ENCODE data around the gene SEL1L2.
"Not testable (repeated sequence)": the region's sequence is repeated elsewhere in the genome, so short reads cannot be mapped to it uniquely, and the experiment has no call there.

Gene SEL1L2, protein sequence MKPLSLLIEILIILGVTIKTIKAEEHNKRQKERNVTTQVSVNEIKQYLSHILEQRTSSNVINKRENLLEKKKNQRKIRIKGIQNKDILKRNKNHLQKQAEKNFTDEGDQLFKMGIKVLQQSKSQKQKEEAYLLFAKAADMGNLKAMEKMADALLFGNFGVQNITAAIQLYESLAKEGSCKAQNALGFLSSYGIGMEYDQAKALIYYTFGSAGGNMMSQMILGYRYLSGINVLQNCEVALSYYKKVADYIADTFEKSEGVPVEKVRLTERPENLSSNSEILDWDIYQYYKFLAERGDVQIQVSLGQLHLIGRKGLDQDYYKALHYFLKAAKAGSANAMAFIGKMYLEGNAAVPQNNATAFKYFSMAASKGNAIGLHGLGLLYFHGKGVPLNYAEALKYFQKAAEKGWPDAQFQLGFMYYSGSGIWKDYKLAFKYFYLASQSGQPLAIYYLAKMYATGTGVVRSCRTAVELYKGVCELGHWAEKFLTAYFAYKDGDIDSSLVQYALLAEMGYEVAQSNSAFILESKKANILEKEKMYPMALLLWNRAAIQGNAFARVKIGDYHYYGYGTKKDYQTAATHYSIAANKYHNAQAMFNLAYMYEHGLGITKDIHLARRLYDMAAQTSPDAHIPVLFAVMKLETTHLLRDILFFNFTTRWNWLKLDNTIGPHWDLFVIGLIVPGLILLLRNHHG

GRCh38 chr20:13990465-13990864, at the start of gene SEL1L2:
SEL1L2 (minus strand) TSS chr20:13990614; CDS start chr20:13990534, 80 bp downstream.
- DNase-seq (ENCODE audit: low read depth): no peak

DNA sequence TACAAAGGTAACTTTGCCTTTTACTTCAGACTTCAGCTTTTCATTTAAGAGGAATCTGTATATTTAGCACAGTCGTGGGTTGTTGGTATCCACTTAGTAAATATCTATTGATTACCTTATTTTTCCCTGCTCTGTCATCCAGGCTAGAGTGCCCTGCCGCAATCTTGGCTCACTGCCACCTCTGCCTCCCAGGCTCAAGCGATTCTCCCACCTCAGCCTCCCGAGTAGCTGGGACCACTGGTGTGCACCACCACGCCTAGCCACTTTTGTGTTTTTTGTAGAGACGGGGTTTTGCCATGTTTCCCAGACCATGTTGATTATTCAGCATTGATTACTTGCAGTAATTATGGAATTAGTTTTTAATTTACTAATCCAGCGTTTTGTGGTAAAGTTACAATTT, 46.2 kb upstream of the SEL1L2 start:
- no peak for DNase-seq (ENCODE audit: low read depth)

- DNase-seq (ENCODE audit: low read depth): no peak
These were observed 42.9 kb upstream of the SEL1L2 start for GRCh38 chr20:14033310-14033709.

DNA sequence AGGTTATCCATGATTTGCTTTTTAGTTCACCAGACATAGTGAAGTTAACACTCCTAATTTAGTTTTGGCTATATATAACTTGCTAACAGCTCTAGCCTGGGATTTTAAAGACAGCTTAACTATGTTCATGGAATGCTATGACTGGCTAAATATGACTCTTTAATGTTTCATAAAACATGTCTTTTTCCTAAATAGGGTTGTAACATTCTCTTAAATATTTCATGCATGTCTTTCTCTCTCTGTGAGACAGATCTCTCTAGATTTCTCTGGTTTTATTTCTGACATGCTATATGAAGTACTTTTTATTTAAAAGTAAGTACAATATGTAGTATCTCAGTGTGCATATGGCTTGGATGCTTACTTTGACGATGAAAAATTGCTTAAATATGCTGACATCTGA, 40.6 kb upstream of the SEL1L2 start:
- DNase-seq (ENCODE audit: low read depth): no peak

GRCh38 chr20:14012671-14013070, 22.3 kb upstream of the SEL1L2 start:
- no peak for DNase-seq (ENCODE audit: low read depth)

DNA sequence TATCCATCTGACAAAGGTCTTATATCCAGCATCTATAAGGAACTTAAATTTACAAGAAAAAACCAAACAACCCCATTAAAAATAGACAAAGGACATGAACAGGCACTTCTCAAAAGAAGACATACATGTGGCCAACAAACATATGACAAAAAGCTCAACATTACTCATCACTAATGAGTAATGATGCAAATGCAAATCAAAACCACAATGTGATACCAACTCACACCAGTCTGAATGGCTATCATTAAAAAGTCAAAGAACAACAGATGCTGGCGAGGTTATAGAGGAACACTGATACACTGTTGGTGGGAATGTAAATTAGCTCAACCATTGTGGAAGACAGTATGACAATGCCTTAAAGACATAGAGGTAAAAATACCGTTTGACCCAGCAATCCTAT, 18.8 kb upstream of the SEL1L2 start:
- DNase-seq (ENCODE audit: low read depth): no peak

- DNase-seq (ENCODE audit: low read depth): no peak
These were observed 15.6 kb upstream of the SEL1L2 start for GRCh38 chr20:14005996-14006395.

DNA sequence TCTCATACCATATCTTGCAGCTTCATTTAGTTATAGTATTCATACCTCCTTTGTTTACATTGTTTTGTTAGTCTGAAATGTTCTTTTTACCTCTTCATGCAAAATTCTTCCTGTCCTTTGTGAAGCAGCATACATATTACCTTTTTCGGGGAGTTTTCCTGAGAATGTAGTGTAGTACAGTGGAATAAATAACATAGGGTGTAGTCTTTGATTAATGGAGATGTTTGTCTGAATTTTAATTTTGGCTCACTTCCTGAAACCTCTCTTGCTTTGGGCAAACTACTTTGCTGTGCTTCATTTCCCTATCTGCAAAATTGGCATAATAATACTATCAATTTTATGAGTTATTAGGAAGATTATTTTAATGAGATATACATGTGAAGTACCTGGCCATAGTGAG, 10.5 kb upstream of the SEL1L2 start:
- no peak for DNase-seq (ENCODE audit: low read depth)

GRCh38 chr20:13996265-13996664, 5.9 kb upstream of the SEL1L2 start:
- DNase-seq (ENCODE audit: low read depth): no peak

DNA sequence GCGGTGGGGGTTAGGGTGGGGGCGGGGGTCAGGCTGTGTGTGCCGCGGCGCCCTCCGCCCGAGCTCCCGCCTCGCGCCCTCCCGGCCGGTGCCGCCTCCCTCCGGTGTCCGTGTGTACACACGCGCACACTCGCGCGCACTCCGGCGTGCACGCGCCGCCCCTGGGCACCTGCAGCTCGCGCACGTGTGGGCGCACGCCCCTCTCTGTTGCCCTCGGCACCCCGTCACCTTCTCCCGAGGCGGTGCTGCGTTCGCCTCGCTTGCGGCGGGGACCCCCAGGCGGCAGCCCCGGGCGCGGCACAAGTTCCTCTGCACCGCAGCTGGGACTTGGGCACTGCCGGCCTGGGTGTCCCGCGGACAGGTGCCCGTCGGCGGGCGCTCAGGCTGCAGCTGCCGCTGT, 5.4 kb upstream of the SEL1L2 start:
- DNase-seq (ENCODE audit: low read depth): no peak

DNA sequence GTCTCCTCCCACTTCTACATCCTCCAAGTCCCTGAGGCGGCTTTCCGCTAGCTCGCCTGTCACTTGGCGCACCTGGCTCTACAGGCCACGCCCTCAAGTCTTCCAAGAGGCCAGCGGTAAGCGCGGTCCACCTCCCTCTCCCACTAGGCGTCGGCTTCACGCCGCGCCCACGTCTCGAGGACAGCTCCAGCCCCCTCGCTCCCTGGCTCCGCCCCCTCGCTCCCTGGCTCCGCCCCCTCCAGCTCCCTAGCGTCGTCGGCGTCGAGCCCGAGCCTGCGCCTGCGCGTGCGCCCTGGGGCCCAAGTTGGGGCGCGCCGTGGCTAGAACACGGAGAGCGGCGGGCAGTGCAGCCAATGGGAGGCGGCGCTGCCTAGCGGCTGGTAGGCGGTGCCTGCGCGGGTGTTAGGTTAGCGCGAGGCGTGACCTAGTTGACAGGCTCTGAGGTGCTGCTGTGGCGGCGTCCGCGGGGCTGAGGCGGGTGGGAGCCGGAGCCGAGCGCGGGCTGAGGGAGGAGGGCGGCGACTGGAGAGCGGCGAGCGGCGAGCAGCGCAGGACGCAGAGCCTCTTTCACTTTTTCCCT, 4.8 kb upstream of the SEL1L2 start, which contains the start of gene MACROD2:
TSS of gene MACROD2 (plus strand) at position 431 of the 580 bp plus-strand sequence.
- DNase-seq (ENCODE audit: low read depth): peak; percentile 18

- DNase-seq (ENCODE audit: low read depth): not testable (repeated sequence)
These were observed 1.5 kb upstream of the SEL1L2 start for GRCh38 chr20:13991955-13992354.

GRCh38 chr20:13991311-13991710, 897 bp upstream of the SEL1L2 start:
- DNase-seq (ENCODE audit: low read depth): no peak

GRCh38 chr20:13984211-13984610, 6.2 kb downstream of the SEL1L2 start:
- DNase-seq (ENCODE audit: low read depth): no peak

DNA sequence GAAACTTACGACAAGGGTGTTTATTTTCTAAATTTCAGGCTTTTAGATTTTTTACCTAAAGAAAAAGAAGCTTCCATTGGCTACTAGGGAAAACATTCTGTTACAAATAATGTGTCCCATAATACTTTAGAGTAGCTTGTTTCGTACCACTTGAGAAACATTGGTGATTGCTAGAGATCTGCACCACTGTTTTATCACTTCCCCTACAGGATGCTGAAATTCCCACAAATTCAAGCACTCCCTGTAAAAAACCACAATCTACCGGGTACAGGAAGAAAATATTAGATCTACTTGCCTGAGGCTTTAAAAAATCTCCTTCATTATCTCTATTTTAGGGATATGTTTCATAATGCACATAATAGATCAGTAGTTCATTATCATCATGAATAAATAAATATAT, 29.9 kb downstream of the SEL1L2 start:
- no peak for DNase-seq (ENCODE audit: low read depth)

DNA sequence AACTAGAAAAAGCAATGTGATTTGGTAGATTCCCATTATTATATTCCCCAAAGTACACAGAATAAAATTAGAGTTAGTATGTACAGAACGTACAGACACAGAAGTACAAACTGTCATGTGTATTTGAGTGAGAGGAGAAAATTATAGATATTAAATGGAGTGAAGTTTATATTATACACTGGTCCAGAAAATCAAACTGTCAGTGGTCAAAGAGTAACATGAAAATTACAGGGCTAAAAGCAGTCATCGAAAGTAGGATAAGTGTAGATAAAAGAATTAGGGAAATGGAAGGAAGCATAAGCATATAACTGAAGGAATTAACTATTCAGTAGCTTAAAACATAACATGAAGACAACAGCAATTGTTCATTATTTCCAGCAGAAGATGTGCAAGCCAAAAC, 30.3 kb downstream of the SEL1L2 start:
- no peak for DNase-seq (ENCODE audit: low read depth)

DNA sequence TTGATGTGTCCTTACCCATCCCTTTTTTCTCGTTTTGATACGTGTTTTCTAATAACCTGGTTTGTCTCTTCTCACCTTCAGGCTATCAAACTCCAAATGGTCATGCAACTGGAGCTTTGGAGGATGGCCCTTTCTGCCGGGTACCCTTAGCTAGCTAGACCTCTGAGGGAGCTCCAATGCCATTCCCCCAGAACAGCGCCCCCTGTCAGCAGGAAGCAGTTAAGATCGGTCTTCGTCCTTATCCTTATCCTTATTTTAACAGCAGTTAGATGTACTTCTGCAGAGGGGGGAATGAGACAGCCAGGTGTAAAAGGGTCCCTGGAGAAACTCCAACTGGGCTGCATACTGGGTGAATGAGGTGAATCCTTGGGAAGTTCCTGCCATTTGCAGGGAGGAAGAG, 37.2 kb downstream of the SEL1L2 start:
- DNase-seq (ENCODE audit: low read depth): no peak

DNA sequence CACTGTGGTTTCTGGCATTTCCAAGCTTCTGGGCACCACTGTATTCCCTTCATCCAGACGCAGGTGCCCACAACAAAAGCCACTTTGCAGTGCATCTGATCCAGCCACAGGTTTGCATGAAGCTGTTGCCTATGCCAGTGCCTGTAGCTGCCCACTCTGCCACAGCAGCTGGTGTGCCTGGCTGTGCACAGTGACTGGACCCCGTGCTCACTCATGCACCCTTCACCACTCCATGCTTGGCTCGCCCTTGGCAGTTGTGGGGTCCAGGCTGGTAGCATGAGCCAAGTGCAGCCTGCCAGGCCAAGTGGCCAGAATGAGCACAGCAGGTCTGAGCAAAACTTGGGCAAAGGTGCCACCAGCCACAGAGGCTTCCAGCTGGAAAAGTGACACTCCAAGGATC, 42.7 kb downstream of the SEL1L2 start:
- no peak for DNase-seq (ENCODE audit: low read depth)

DNA sequence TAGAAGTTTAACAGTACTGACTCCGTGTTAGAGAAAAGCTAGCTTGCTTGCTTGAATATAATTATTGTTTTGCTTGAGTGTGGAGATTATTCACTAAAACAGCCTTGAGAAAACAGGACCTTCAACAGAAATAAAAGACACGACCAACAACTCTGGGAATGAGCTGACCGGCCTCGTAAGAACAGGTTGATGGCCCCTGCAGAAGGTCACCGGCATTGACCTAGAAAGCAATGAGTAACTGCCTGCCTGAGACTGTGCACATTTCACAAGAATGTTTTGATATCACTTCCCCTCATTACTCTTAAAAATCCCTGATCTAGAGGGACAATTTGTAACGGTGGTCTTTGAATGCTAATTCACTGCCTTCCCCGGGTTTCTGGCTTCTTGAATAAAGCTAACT, 49.4 kb downstream of the SEL1L2 start:
- DNase-seq (ENCODE audit: low read depth): no peak

GRCh38 chr20:13936781-13937576, 53.4 kb downstream of the SEL1L2 start:
- no peak for DNase-seq (ENCODE audit: low read depth)

DNA sequence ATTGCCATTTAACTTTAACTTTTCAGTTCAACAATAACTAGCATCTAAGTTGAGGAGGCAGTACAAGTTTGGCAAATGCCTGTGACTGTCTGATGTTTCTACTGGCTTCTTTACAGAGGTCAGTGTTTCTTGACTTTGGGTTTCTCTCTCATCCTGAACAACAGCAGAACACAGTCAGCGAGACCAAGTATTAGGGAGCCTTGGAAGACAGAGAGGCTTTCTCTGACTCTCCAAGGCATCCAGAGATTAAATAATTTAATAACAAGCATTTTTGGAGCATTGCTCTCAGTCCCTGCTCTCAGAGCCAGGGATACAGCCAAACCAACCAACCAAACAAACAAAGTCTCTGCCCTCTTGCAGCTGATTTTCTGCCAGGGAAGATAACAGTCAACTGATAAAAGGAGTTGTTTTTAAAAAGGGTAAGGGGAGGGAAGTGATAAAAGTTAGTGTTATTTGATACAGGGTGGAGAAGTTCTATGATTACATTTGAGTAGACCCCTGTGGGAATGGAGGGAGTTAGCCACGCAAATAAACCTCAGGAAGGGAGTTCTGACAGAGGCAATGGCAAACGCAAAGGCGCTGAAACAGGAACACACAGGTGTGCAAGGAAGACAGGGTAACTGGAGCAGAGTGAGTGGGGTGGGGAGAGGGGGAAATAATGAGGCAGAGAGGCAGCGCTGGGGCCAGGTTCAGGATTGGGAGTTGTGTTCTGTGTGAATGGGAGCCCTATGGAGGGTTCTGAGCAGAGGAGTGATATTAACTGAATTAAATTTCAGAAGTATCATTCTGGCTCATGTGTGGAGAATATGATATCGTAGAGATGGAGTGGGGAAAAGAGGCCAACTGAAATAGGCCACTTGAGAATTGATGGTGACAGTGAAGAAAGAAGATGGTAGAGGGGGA, 55.2 kb downstream of the SEL1L2 start:
- DNase-seq (ENCODE audit: low read depth): no peak

Data from activated T-cell treated with anti-CD3 and anti-CD28 coated beads for 1 hour (primary cell).